Coronary artery (tissue), 2 donors: ENCODE data around the gene LEFTY1.
"Not testable (repeated sequence)": the region's sequence is repeated elsewhere in the genome, so short reads cannot be mapped to it uniquely, and the experiment has no call there.

Experiments
- DNase-seq: peaks from one replicate; pipeline ENCODE4 v3.0.0-alpha.2; 2017; ENCODE audit warnings: low spot score
- H3K27ac ChIP-seq, 2 donors: fragments of 200-600 bp; sonication (generic); one replicate each; pipeline ENCODE4 v1.5.1; 2016 to 2019
- H3K4me3 ChIP-seq: fragments of 200-600 bp; sonication (generic); 2 replicates; pipeline ENCODE4 v1.5.1; 2016; ENCODE audit warnings: mild to moderate bottlenecking, moderate library complexity
- CTCF ChIP-seq: fragments of 200-600 bp; sonication (generic); IDR thresholded peaks from one replicate; pipeline ENCODE4 v1.5.1; 2019; ENCODE audit warnings: antibody characterized with exemption

The LEFTY1 gene

GRCh38 chr1:225892307-225892706, 3.4 kb upstream of the LEFTY1 start:
- no peak for TF ChIP-seq CTCF
- H3K27ac ChIP-seq = no peak overlapping the region
- DNase-seq = no peak
- H3K4me3 ChIP-seq = no peak overlapping the region

- TF ChIP-seq CTCF = no peak
- no peak overlapping the region for H3K4me3 ChIP-seq
- H3K27ac ChIP-seq = no peak overlapping the region
- DNase-seq = no peak
Observed at GRCh38 chr1:225891229-225891972, 2.5 kb upstream of the LEFTY1 start.

GRCh38 chr1:225890346-225891228, 1.6 kb upstream of the LEFTY1 start:
- no peak for TF ChIP-seq CTCF
- no peak overlapping the region for H3K4me3 ChIP-seq
- no peak for DNase-seq
- no peak overlapping the region for H3K27ac ChIP-seq

- Histone ChIP-seq H3K4me3 (no peak overlapping the region), H3K27ac (no peak overlapping the region)
- TF ChIP-seq CTCF = no peak
- no peak for DNase-seq
Observed at GRCh38 chr1:225889743-225890142, 797 bp upstream of the LEFTY1 start.

GRCh38 chr1:225888289-225888897, 553 bp downstream of the LEFTY1 start:
- H3K27ac ChIP-seq = no peak overlapping the region
- no peak for DNase-seq
- TF ChIP-seq CTCF = no peak
- no peak overlapping the region for H3K4me3 ChIP-seq

- H3K4me3 ChIP-seq, H3K27ac ChIP-seq, DNase-seq: not testable (repeated sequence)
Observed at GRCh38 chr1:225887554-225888288, 1.2 kb downstream of the LEFTY1 start.

GRCh38 chr1:225887030-225887314, 2.0 kb downstream of the LEFTY1 start:
- Histone ChIP-seq H3K4me3 (no peak overlapping the region), H3K27ac (no peak overlapping the region)
- TF ChIP-seq CTCF = no peak
- DNase-seq = no peak
